Liver (tissue), 9 donors: Measurements from ENCODE around the gene EFHD2. TPM values are rescaled to one million over a fixed set of nuclear protein-coding genes. Genes with fewer than 3 reads are reported as not detected.

Experiments used
- DNase-seq: peaks from one replicate; pipeline ENCODE4 v3.0.0-alpha.2; 2017; ENCODE audit warnings: low spot score
- H3K27ac ChIP-seq, 2 donors: one replicate each; pipeline ENCODE4 v1.7.0; 2013; ENCODE audit warnings: inconsistent platforms in 2 of 2, low read length in 2 of 2, control low read depth in 1 of 2, low read depth in 1 of 2, mild to moderate bottlenecking in 1 of 2
- H3K27me3 ChIP-seq, 4 donors: one replicate each; pipeline versions ENCODE4 v1.6.1 to v1.7.0; 2013; ENCODE audit warnings: low read length in 3 of 4, inconsistent platforms in 1 of 4, mild to moderate bottlenecking in 1 of 4, moderate library complexity in 1 of 4; ENCODE audit not compliant: control insufficient read depth in 4 of 4, insufficient read depth in 4 of 4
- H3K36me3 ChIP-seq, 4 donors: one replicate each; pipeline versions ENCODE4 v1.6.1 to v1.7.0; 2013; ENCODE audit warnings: low read length in 3 of 4, mild to moderate bottlenecking in 3 of 4, low read depth in 1 of 4, moderate library complexity in 1 of 4; ENCODE audit not compliant: control insufficient read depth in 4 of 4, insufficient read depth in 3 of 4
- H3K4me1 ChIP-seq, 4 donors: one replicate each; pipeline versions ENCODE4 v1.6.1 to v1.7.0; 2013; ENCODE audit warnings: low read length in 3 of 4, mild to moderate bottlenecking in 3 of 4, moderate library complexity in 1 of 4; ENCODE audit not compliant: control insufficient read depth in 4 of 4, insufficient read depth in 4 of 4
- H3K4me3 ChIP-seq, 3 donors: one replicate each; pipeline versions ENCODE4 v1.6.1 to v1.7.0; 2013; ENCODE audit warnings: low read length in 3 of 3, control low read depth in 1 of 3, low read depth in 1 of 3, mild to moderate bottlenecking in 1 of 3
- H3K9ac ChIP-seq, 2 donors: one replicate each; pipeline ENCODE4 v1.7.0; 2013; ENCODE audit warnings: low read length in 2 of 2, mild to moderate bottlenecking in 2 of 2, moderate library complexity in 2 of 2, control low read depth in 1 of 2, low read depth in 1 of 2
- H3K9me3 ChIP-seq, 4 donors: one replicate each; pipeline versions ENCODE4 v1.6.1 to v1.7.0; 2013; ENCODE audit warnings: low read length in 3 of 4; ENCODE audit not compliant: control insufficient read depth in 4 of 4
- ATF3 ChIP-seq: IDR thresholded peaks from 2 replicates; pipeline ENCODE4 v1.6.1; 2016; ENCODE audit warnings: antibody characterized with exemption
- CTCF ChIP-seq: fragments of 150-350 bp; IDR thresholded peaks from 2 replicates; pipeline ENCODE4 v1.5.1; 2017; ENCODE audit warnings: improper control_type of control experiment, low read depth, low read length; ENCODE audit not compliant: missing input control
- EGR1 ChIP-seq, 2 donors: IDR thresholded peaks; 2 replicates each; pipeline ENCODE4 v1.6.1; 2016 to 2018; ENCODE audit warnings: antibody characterized with exemption in 2 of 2, low read depth in 2 of 2
- FOXA1 ChIP-seq: IDR thresholded peaks from 2 replicates; pipeline ENCODE4 v1.6.1; 2016; ENCODE audit warnings: antibody characterized with exemption
- FOXA2 ChIP-seq: IDR thresholded peaks from 2 replicates; pipeline ENCODE4 v1.6.1; 2016; ENCODE audit warnings: antibody characterized with exemption
- HNF4A ChIP-seq, 2 donors: conservative IDR thresholded peaks; 2 replicates each; pipeline ENCODE4 v1.6.1; 2016; ENCODE audit warnings: antibody characterized with exemption in 2 of 2, mild to moderate bottlenecking in 2 of 2
- JUND ChIP-seq, 2 donors: IDR thresholded peaks; 2 replicates each; pipeline ENCODE4 v1.6.1; 2016; ENCODE audit warnings: antibody characterized with exemption in 2 of 2
- MAX ChIP-seq: IDR thresholded peaks from 2 replicates; pipeline ENCODE4 v1.6.1; 2016; ENCODE audit warnings: antibody characterized with exemption
- RAD21 ChIP-seq, 2 donors: IDR thresholded peaks; 2 replicates each; pipeline ENCODE4 v1.6.1; 2016; ENCODE audit warnings: antibody characterized with exemption in 2 of 2, mild to moderate bottlenecking in 2 of 2
- RXRA ChIP-seq, 2 donors: IDR thresholded peaks; 2 replicates each; pipeline ENCODE4 v1.6.1; 2017 to 2018; ENCODE audit warnings: antibody characterized with exemption in 2 of 2, mild to moderate bottlenecking in 1 of 2
- YY1 ChIP-seq: IDR thresholded peaks from 2 replicates; pipeline ENCODE4 v1.6.1; 2016; ENCODE audit warnings: antibody characterized with exemption, mild to moderate bottlenecking
- ZBTB33 ChIP-seq: IDR thresholded peaks from 2 replicates; pipeline ENCODE4 v1.6.1; 2016; ENCODE audit warnings: antibody characterized with exemption
- WGBS: extraction: QIAGEN DNeasy Blood & Tissue Kit; methylation state at CpG from one replicate; pipeline ENCODE4 v1.1.7; 2013; 5-methylcytosine and 5-hydroxymethylcytosine counted together
- polyA plus RNA-seq, 2 donors: library from polyadenylated mRNA; stranded (reverse) in 1 of 2; unstranded in 1 of 2; fragments of 200-250 nt in 1 of 2; fragments of >200 nt in 1 of 2; fragmentation: Nextera tagmentation in 1 of 2; extraction: Ambion mirVana in 1 of 2; gene quantifications; one replicate each; pipeline versions ENCODE4 v1.2.1 to v1.2.3, GENCODE V29; 2013 to 2015
- total RNA-seq, 2 donors: library from RNA; depleted of rRNA; stranded (reverse); fragments of >200 nt; gene quantifications; one replicate each; pipeline ENCODE4 v1.2.3, GENCODE V29; 2014
- donor health status: healthy.
- donor health status: healthy.
- donor health status: healthy.
- donor health status: healthy.
- donor health status: healthy.

EFHD2 gene
- total and polyA plus RNA-seq, 4 donors = 7.4 to 23.0 (median 11.7) TPM

- peaks cover 0 to under 1% (median 0%) of the 10 kb centered on the region in 4 donors for H3K4me1 ChIP-seq
- no peak for DNase-seq
- no peak for TF ChIP-seq MAX
- no peak for TF ChIP-seq HNF4A (conservative IDR thresholded peaks at IDR 0.05)
- TF ChIP-seq RXRA (IDR thresholded peaks at IDR 0.05) = no peak
- no peak for TF ChIP-seq CTCF
- no peak for TF ChIP-seq JUND (IDR thresholded peaks at IDR 0.05)
- no peak for TF ChIP-seq FOXA2
- TF ChIP-seq FOXA1 = no peak
- no peak overlapping the region for H3K9ac ChIP-seq
- no peaks in the 10 kb centered on the region for H3K9me3 ChIP-seq
- no peaks in the 10 kb centered on the region for H3K27me3 ChIP-seq
- H3K27ac ChIP-seq = no peak overlapping the region
- H3K4me3 ChIP-seq = no peak overlapping the region
- 93% methylated on average over 14 of the region's 14 CpGs for WGBS
- no peaks in the 10 kb centered on the region for H3K36me3 ChIP-seq
Observed at GRCh38 chr1:15360700-15361099, 49.0 kb upstream of the EFHD2 start.

GRCh38 chr1:15362096-15362736 lies 47.5 kb upstream of the EFHD2 start:
- Histone ChIP-seq H3K9ac (no peak overlapping the region), H3K36me3 (no peaks in the 10 kb centered on the region), H3K9me3 (no peaks in the 10 kb centered on the region), H3K27ac (no peak overlapping the region), H3K27me3 (no peaks in the 10 kb centered on the region), H3K4me3 (no peak overlapping the region), H3K4me1 (peaks cover 4 to 12% (median 9%) of the 10 kb centered on the region in 4 donors)
- no peak for DNase-seq
- 95% methylated on average over 13 of the region's 13 CpGs for WGBS
- TF ChIP-seq CTCF (no peak), YY1 (no peak), ZBTB33 (no peak), EGR1 (IDR thresholded peaks at IDR 0.05; ENCODE audit: low read depth in 2 of 2) (no peak), ATF3 (no peak), FOXA2 (no peak), HNF4A (conservative IDR thresholded peaks at IDR 0.05) (no peak), RAD21 (IDR thresholded peaks at IDR 0.05) (no peak), RXRA (IDR thresholded peaks at IDR 0.05) (no peak)
